IPS DF 19.7 (cell line): ENCODE measurements around the gene FN3KRP.

Source experiments
- DNase-seq: peaks from one replicate; pipeline ENCODE4 v3.0.0-alpha.2; 2013; ENCODE audit warnings: low read depth, low spot score

Gene FN3KRP

GRCh38 chr17:82687375-82687861 is 29.1 kb upstream of the FN3KRP start:
- no peak for DNase-seq

GRCh38 chr17:82687871-82688270 is 28.6 kb upstream of the FN3KRP start:
- no peak for DNase-seq

- no peak for DNase-seq
Observed at GRCh38 chr17:82689077-82689476, 27.4 kb upstream of the FN3KRP start.

- no peak for DNase-seq
Observed at GRCh38 chr17:82690786-82691489, 25.6 kb upstream of the FN3KRP start.

GRCh38 chr17:82691714-82692113 is 24.8 kb upstream of the FN3KRP start:
- DNase-seq, result no peak

- DNase-seq, result no peak
Observed at GRCh38 chr17:82692268-82692667, 24.2 kb upstream of the FN3KRP start.

- no peak for DNase-seq
Observed at GRCh38 chr17:82693168-82693867, 23.2 kb upstream of the FN3KRP start.

- DNase-seq, result no peak
Observed at GRCh38 chr17:82694647-82695046, 21.9 kb upstream of the FN3KRP start.

GRCh38 chr17:82696259-82696658 is 20.2 kb upstream of the FN3KRP start:
- DNase-seq, result no peak

GRCh38 chr17:82696916-82697807 is 19.3 kb upstream of the FN3KRP start:
- DNase-seq, result no peak

- no peak for DNase-seq
Observed at GRCh38 chr17:82697808-82698064, 18.8 kb upstream of the FN3KRP start.

GRCh38 chr17:82698065-82698973 is 18.2 kb upstream of the FN3KRP start, which contains the start of gene RAB40B:
TSS of gene RAB40B (minus strand) at chr17:82698698. CDS start at chr17:82698596, 102 bp downstream.
- peak; percentile 87 for DNase-seq

GRCh38 chr17:82698974-82699442 is 17.5 kb upstream of the FN3KRP start:
- DNase-seq, result no peak

GRCh38 chr17:82699551-82699950 is 17.0 kb upstream of the FN3KRP start:
- DNase-seq, result no peak

GRCh38 chr17:82702231-82702927 is 14.1 kb upstream of the FN3KRP start:
- no peak for DNase-seq

- DNase-seq, result no peak
Observed at GRCh38 chr17:82703036-82703745, 13.3 kb upstream of the FN3KRP start.

GRCh38 chr17:82703935-82704865 is 12.3 kb upstream of the FN3KRP start:
- DNase-seq, result no peak

- no peak for DNase-seq
Observed at GRCh38 chr17:82704886-82705285, 11.6 kb upstream of the FN3KRP start.

- DNase-seq, result no peak
Observed at GRCh38 chr17:82705756-82706155, 10.8 kb upstream of the FN3KRP start.
